PC-9 (cell line): Measurements from ENCODE around the gene STK35. TPM values are rescaled to one million over a fixed set of nuclear protein-coding genes. Genes with fewer than 3 reads are reported as not detected.
A peak's percentile ranks its signal among the peaks of the same experiment; 100 is the strongest.

Source experiments
- BruUV-seq: library from RNA; stranded (reverse); fragments of 400-500 nt; replicated peaks from 2 replicates; lab custom pipeline; 2021; lab: Mats Ljungman, UMichigan
- CTCF ChIA-PET: fragments of 300-600 bp; sonication (Branson Sonifier 250); formaldehyde crosslinking; loops from one replicate; lab custom pipeline; 2022; ENCODE audit warnings: antibody characterized with exemption; lab: Charles Lee
- POLR2A ChIA-PET: fragments of 300-600 bp; sonication (Branson Sonifier 250); formaldehyde crosslinking; loops from one replicate; lab custom pipeline; 2022; ENCODE audit warnings: antibody characterized with exemption; ENCODE audit not compliant: unreplicated experiment; lab: Charles Lee
- DNase-seq, 2 experiments: peaks; one replicate each; pipeline versions ENCODE4 v3.0.0 to v3.0.0-alpha.2; 2015 to 2022; ENCODE audit warnings: mixed read lengths in 1 of 2
- H2AFZ ChIP-seq: fragments of 200-600 bp; sonication (generic); 2 replicates; pipeline ENCODE4 v1.8.1; 2017; ENCODE audit warnings: antibody characterized with exemption
- H3F3A ChIP-seq: fragments of 200-600 bp; sonication (generic); 2 replicates; pipeline ENCODE4 v1.8.1; 2017; ENCODE audit warnings: antibody characterized with exemption, mild to moderate bottlenecking, low read depth; ENCODE audit not compliant: insufficient read depth
- H3K27ac ChIP-seq: fragments of 200-600 bp; sonication (generic); 2 replicates; pipeline ENCODE4 v1.6.1; 2016; ENCODE audit warnings: mixed run types
- H3K27me3 ChIP-seq: fragments of 200-600 bp; sonication (generic); 2 replicates; pipeline ENCODE4 v1.6.1; 2016; ENCODE audit warnings: low read depth, mixed run types; ENCODE audit not compliant: insufficient read depth
- H3K36me3 ChIP-seq: fragments of 200-600 bp; sonication (generic); 2 replicates; pipeline ENCODE4 v1.6.1; 2016; ENCODE audit warnings: low read depth, mixed run types
- H3K4me1 ChIP-seq: fragments of 200-600 bp; sonication (generic); replicated peaks from 2 replicates; pipeline ENCODE4 v1.6.1; 2016; ENCODE audit warnings: mixed run types; ENCODE audit not compliant: insufficient read depth
- H3K4me2 ChIP-seq: fragments of 200-600 bp; sonication (generic); 2 replicates; pipeline ENCODE4 v1.6.1; 2017; ENCODE audit warnings: mixed run types
- H3K4me3 ChIP-seq: fragments of 200-600 bp; sonication (generic); 2 replicates; pipeline ENCODE4 v1.6.1; 2016; ENCODE audit warnings: mixed run types
- H3K79me2 ChIP-seq: fragments of 200-600 bp; sonication (generic); 2 replicates; pipeline ENCODE4 v1.6.1; 2017; ENCODE audit warnings: low read depth, mixed run types
- H3K9me2 ChIP-seq: fragments of 200-600 bp; sonication (generic); 2 replicates; pipeline ENCODE4 v1.8.1; 2017; ENCODE audit warnings: mild to moderate bottlenecking; ENCODE audit not compliant: insufficient read depth
- H3K9me3 ChIP-seq: fragments of 200-600 bp; sonication (generic); 2 replicates; pipeline ENCODE4 v1.8.1; 2016; ENCODE audit warnings: low read depth; ENCODE audit not compliant: insufficient read depth
- H4K20me1 ChIP-seq: fragments of 200-600 bp; sonication (generic); 2 replicates; pipeline ENCODE4 v1.8.1; 2017; ENCODE audit not compliant: insufficient read depth
- CTCF ChIP-seq: fragments of 200-600 bp; sonication (generic); conservative IDR thresholded peaks from 2 replicates; pipeline ENCODE4 v1.6.1; 2017; ENCODE audit warnings: mixed run types, antibody characterized with exemption, mild to moderate bottlenecking, moderate library complexity
- EZH2 ChIP-seq: fragments of 200-600 bp; sonication (generic); IDR thresholded peaks from 2 replicates; pipeline ENCODE4 v1.8.0; 2017; ENCODE audit warnings: antibody characterized with exemption, low read depth
- intact Hi-C: fragments of 100-400 bp; cut with micrococcal nuclease; formaldehyde crosslinking; loops from one replicate; pipeline ENCODE4 v1.10.0; 2022; ENCODE audit not compliant: unreplicated experiment
- total RNA-seq: library from RNA; stranded (reverse); gene quantifications from 2 replicates; pipeline ENCODE4 v1.2.3, GENCODE V29; 2021

STK35 gene
- total RNA-seq, 1 experiment from 2014 or later = 36.7 TPM

GRCh38 chr20:2150660-2151059, 49.0 kb downstream of the STK35 start:
- H3K4me1 ChIP-seq = peaks cover 11% of the 10 kb centered on the region; the same call in 1 of the 2 replicates
- BruUV-seq = no TSS peak
- CTCF ChIA-PET = interaction anchor here (0.9 kb wide), 1 partner anchor 57 kb away, joined by 3 read pairs; no protein-coding TSS in a partner anchor
- H3K4me2 ChIP-seq = no peak overlapping the region
- no peak for DNase-seq
- POLR2A ChIA-PET = interaction anchor here (0.6 kb wide), 1 partner anchor 372 kb away, joined by 9 read pairs; no protein-coding TSS in a partner anchor
- no peak overlapping the region for H3K4me3 ChIP-seq
- H3K27me3 ChIP-seq = no peaks in the 10 kb centered on the region
- H3K27ac ChIP-seq = no peak overlapping the region
- no peak for TF ChIP-seq CTCF
- TF ChIP-seq EZH2 = no peak
- H2AFZ ChIP-seq = no peak overlapping the region
- H3F3A ChIP-seq = peaks cover 5% of the 10 kb centered on the region
- H3K9me2 ChIP-seq = no peaks in the 10 kb centered on the region
- no peaks in the 10 kb centered on the region for H4K20me1 ChIP-seq
- H3K79me2 ChIP-seq = no peaks in the 10 kb centered on the region
- intact Hi-C loops = loop anchor here (5.0 kb wide), 1 partner anchor 48 kb away; the partner anchor contains the start of gene STK35
- H3K9me3 ChIP-seq = no peaks in the 10 kb centered on the region
- peaks cover 5% of the 10 kb centered on the region; the same call in 1 of the 2 replicates for H3K36me3 ChIP-seq

GRCh38 chr20:2151858-2152281, 50.2 kb downstream of the STK35 start:
- no TSS peak for BruUV-seq
- intact Hi-C loops = loop anchor here (5.0 kb wide), 1 partner anchor 50 kb away; the partner anchor contains the start of gene STK35
- H3K36me3 ChIP-seq = peaks cover 5% of the 10 kb centered on the region; the same call in 1 of the 2 replicates
- H3F3A ChIP-seq = peaks cover 5% of the 10 kb centered on the region
- no peaks in the 10 kb centered on the region for H3K9me2 ChIP-seq
- no peak overlapping the region for H3K4me3 ChIP-seq
- H4K20me1 ChIP-seq = no peaks in the 10 kb centered on the region
- H3K27me3 ChIP-seq = no peaks in the 10 kb centered on the region
- peak overlapping the region; percentile 10; the same call in 1 of the 2 replicates for H3K4me2 ChIP-seq
- DNase-seq = peak; percentile 56 to 63
- H3K4me1 ChIP-seq = peaks cover 11% of the 10 kb centered on the region; the same call in 1 of the 2 replicates
- POLR2A ChIA-PET = interaction anchor here (0.6 kb wide), 1 partner anchor 10 kb away, joined by 6 read pairs; no protein-coding TSS in a partner anchor
- H2AFZ ChIP-seq = no peak overlapping the region
- no peak overlapping the region for H3K27ac ChIP-seq
- no peaks in the 10 kb centered on the region for H3K9me3 ChIP-seq
- CTCF ChIA-PET = no interaction called here
- TF ChIP-seq EZH2 (no peak), CTCF (no peak)
- no peaks in the 10 kb centered on the region for H3K79me2 ChIP-seq

GRCh38 chr20:2152317-2152716, 50.7 kb downstream of the STK35 start:
- H3K4me1 ChIP-seq = peaks cover 11% of the 10 kb centered on the region; the same call in 1 of the 2 replicates
- H3K27ac ChIP-seq = no peak overlapping the region
- no peak overlapping the region for H3K4me3 ChIP-seq
- no peaks in the 10 kb centered on the region for H4K20me1 ChIP-seq
- no peaks in the 10 kb centered on the region for H3K9me2 ChIP-seq
- no peaks in the 10 kb centered on the region for H3K9me3 ChIP-seq
- intact Hi-C loops = loop anchor here (5.0 kb wide), 1 partner anchor 50 kb away; the partner anchor contains the start of gene STK35
- H3F3A ChIP-seq = peaks cover 5% of the 10 kb centered on the region
- ChIA-PET POLR2A (no interaction called here), CTCF (no interaction called here)
- H3K4me2 ChIP-seq = 0 out of 2 replicates have a peak overlapping the region, but pooled peaks have one; percentile 10
- no peak overlapping the region for H2AFZ ChIP-seq
- no peaks in the 10 kb centered on the region for H3K79me2 ChIP-seq
- H3K36me3 ChIP-seq = peaks cover 5% of the 10 kb centered on the region; the same call in 1 of the 2 replicates
- BruUV-seq = no TSS peak
- no peak for TF ChIP-seq CTCF
- no peak for DNase-seq
- H3K27me3 ChIP-seq = no peaks in the 10 kb centered on the region
